Spleen (tissue), 7 donors: ENCODE results near the gene CENPS.
A peak's percentile ranks its signal among the peaks of the same experiment; 100 is the strongest.

ENCODE experiments used
- CTCF ChIP-seq, 11 experiments: fragments of 200-600 bp in 7 of 11; fragments of 450-650 bp in 4 of 11; sonication (generic) in 4 of 11; IDR thresholded peaks in 8 of 11; conservative IDR thresholded peaks in 3 of 11; 1 replicate in 7 of 11; 2 replicates in 4 of 11; pipeline versions ENCODE4 v1.4.0 to v1.8.0; 2016 to 2021; ENCODE audit warnings: antibody characterized with exemption in 11 of 11, inconsistent platforms in 4 of 11, mild to moderate bottlenecking in 1 of 11
- POLR2A ChIP-seq, 3 donors: fragments of 450-650 bp; IDR thresholded peaks; one replicate each; pipeline ENCODE4 v1.5.1; 2017; ENCODE audit warnings: antibody characterized with exemption in 3 of 3, mild to moderate bottlenecking in 1 of 3
- donor health status: DM: no; HTN: no; CAD: no; lungs with moderate emphysema.
- donor health status: DM: no; HTN: no; CAD: no.
- donor health status: DM: no; HTN: no; CAD: no.

- TF ChIP-seq CTCF (IDR thresholded peaks at IDR 0.05 in 8 of 11, conservative IDR thresholded peaks at IDR 0.05 in 3 of 11) (peak; percentile 92 to 99 (median 97)), POLR2A (IDR thresholded peaks at IDR 0.05) (peak in 1 of 3 donors; percentile 88)
These were observed at the start of gene CENPS for GRCh38 chr1:10430216-10431069.
